CD14-positive monocyte (primary cell): Measurements from ENCODE around the gene RAB20. TPM values are rescaled to one million over a fixed set of nuclear protein-coding genes. Genes with fewer than 3 reads are reported as not detected.
"Not testable (repeated sequence)": the region's sequence is repeated elsewhere in the genome, so short reads cannot be mapped to it uniquely, and the experiment has no call there.

ENCODE experiments used
- DNase-seq, 3 donors: peaks; one replicate each; pipeline ENCODE4 v3.0.0-alpha.2; 2011 to 2022
- H2AFZ ChIP-seq: 2 replicates; pipeline ENCODE4 v1.6.0; 2012; ENCODE audit warnings: mild to moderate bottlenecking, low read depth, low read length, inconsistent platforms; ENCODE audit not compliant: insufficient read depth, poor library complexity, severe bottlenecking
- H3K27ac ChIP-seq, 2 donors: 1 replicate in 1 of 2; 2 replicates in 1 of 2; pipeline ENCODE4 v1.5.1; 2012 to 2013; ENCODE audit warnings: low read length in 2 of 2, control low read depth in 1 of 2, inconsistent platforms in 1 of 2, low read depth in 1 of 2, mild to moderate bottlenecking in 1 of 2
- H3K27me3 ChIP-seq, 2 donors: one replicate each; pipeline versions ENCODE4 v1.6.0 to v1.6.1; 2011 to 2013; ENCODE audit warnings: low read length in 2 of 2; ENCODE audit not compliant: control insufficient read depth in 2 of 2, insufficient read depth in 2 of 2
- H3K36me3 ChIP-seq, 2 donors: replicated peaks in 1 of 2; 1 replicate in 1 of 2; 2 replicates in 1 of 2; pipeline versions ENCODE4 v1.5.1 to v1.6.1; 2012 to 2013; ENCODE audit warnings: low read length in 2 of 2, control low read depth in 1 of 2, inconsistent platforms in 1 of 2, mild to moderate bottlenecking in 1 of 2; ENCODE audit not compliant: insufficient read depth in 2 of 2, control insufficient read depth in 1 of 2
- H3K4me1 ChIP-seq, 2 donors: 1 replicate in 1 of 2; 2 replicates in 1 of 2; pipeline versions ENCODE4 v1.5.1 to v1.6.1; 2012 to 2013; ENCODE audit warnings: low read length in 2 of 2, control low read depth in 1 of 2, inconsistent platforms in 1 of 2, mild to moderate bottlenecking in 1 of 2, moderate library complexity in 1 of 2; ENCODE audit not compliant: insufficient read depth in 2 of 2, control insufficient read depth in 1 of 2
- H3K4me2 ChIP-seq: replicated peaks from 2 replicates; pipeline ENCODE3; 2012; ENCODE audit warnings: low read length, moderate library complexity, mild to moderate bottlenecking; ENCODE audit not compliant: poor library complexity, severe bottlenecking; ENCODE audit errors: extremely low read depth
- H3K4me3 ChIP-seq, 3 experiments: fragments of 200-600 bp in 1 of 3; sonication (generic) in 1 of 3; replicated peaks in 1 of 3; 1 replicate in 2 of 3; 2 replicates in 1 of 3; pipeline ENCODE4 v1.5.1; 2011 to 2013; ENCODE audit warnings: low read length in 3 of 3, mild to moderate bottlenecking in 3 of 3, control low read depth in 2 of 3, low read depth in 2 of 3, inconsistent platforms in 1 of 3, moderate library complexity in 1 of 3
- H3K79me2 ChIP-seq: 2 replicates; pipeline ENCODE4 v1.6.0; 2012; ENCODE audit warnings: mild to moderate bottlenecking, control low read depth, inconsistent platforms, low read length, moderate library complexity; ENCODE audit not compliant: insufficient read depth
- H3K9ac ChIP-seq: 2 replicates; pipeline ENCODE4 v1.6.0; 2017; ENCODE audit warnings: low read length, mild to moderate bottlenecking; ENCODE audit not compliant: insufficient read depth, poor library complexity, severe bottlenecking
- H3K9me3 ChIP-seq, 2 donors: replicated peaks in 1 of 2; 1 replicate in 1 of 2; 2 replicates in 1 of 2; pipeline versions ENCODE4 v1.5.1 to v1.6.1; 2012 to 2013; ENCODE audit warnings: low read length in 2 of 2, control low read depth in 1 of 2; ENCODE audit not compliant: control insufficient read depth in 1 of 2, insufficient read depth in 1 of 2
- H4K20me1 ChIP-seq: 2 replicates; pipeline ENCODE4 v1.6.0; 2012; ENCODE audit warnings: mild to moderate bottlenecking, low read length, control low read depth, moderate library complexity; ENCODE audit not compliant: insufficient read depth
- H3K27ac Mint-ChIP-seq, 7 donors: one replicate each; pipeline ENCODE4 v1.8.0; 2020; ENCODE audit warnings: mild to moderate bottlenecking in 7 of 7, mixed read lengths in 7 of 7, moderate library complexity in 6 of 7, inconsistent platforms in 2 of 7
- H3K27me3 Mint-ChIP-seq, 3 donors: one replicate each; pipeline ENCODE4 v1.8.0; 2021 to 2022; ENCODE audit warnings: low read depth in 3 of 3, mild to moderate bottlenecking in 3 of 3, mixed read lengths in 3 of 3, moderate library complexity in 3 of 3, inconsistent platforms in 1 of 3
- H3K36me3 Mint-ChIP-seq, 2 donors: one replicate each; pipeline ENCODE4 v1.8.0; 2020; ENCODE audit warnings: mixed read lengths in 2 of 2, inconsistent platforms in 1 of 2, mild to moderate bottlenecking in 1 of 2
- H3K4me1 Mint-ChIP-seq: one replicate; pipeline ENCODE4 v1.8.0; 2020; ENCODE audit warnings: mild to moderate bottlenecking, mixed read lengths
- H3K4me3 Mint-ChIP-seq, 2 donors: one replicate each; pipeline ENCODE4 v1.8.0; 2020; ENCODE audit warnings: mild to moderate bottlenecking in 2 of 2, mixed read lengths in 2 of 2, moderate library complexity in 1 of 2
- H3K9me3 Mint-ChIP-seq, 7 donors: one replicate each; pipeline ENCODE4 v1.8.0; 2020 to 2022; ENCODE audit warnings: mixed read lengths in 7 of 7, mild to moderate bottlenecking in 6 of 7, moderate library complexity in 6 of 7, inconsistent platforms in 2 of 7
- WGBS: methylation state at CpG from one replicate; pipeline ENCODE4 v1.1.5; 2013; ENCODE audit warnings: missing lambda C conversion rate; ENCODE audit not compliant: insufficient coverage; 5-methylcytosine and 5-hydroxymethylcytosine counted together
- intact Hi-C, 2 donors: fragments of 100-400 bp; cut with micrococcal nuclease; formaldehyde crosslinking; loops; one replicate each; pipeline versions ENCODE4 v1.15.0 to v1.15.1; 2023
- polyA plus RNA-seq, 3 donors: library from polyadenylated mRNA; depleted of rRNA in 1 of 3; unstranded in 2 of 3; stranded (reverse) in 1 of 3; fragments of 300-500 nt in 2 of 3; fragments of >200 nt in 1 of 3; fragmentation: Illumina TruSeq in 2 of 3; gene quantifications; 1 replicate in 2 of 3; 2 replicates in 1 of 3; pipeline ENCODE4 v1.2.3, GENCODE V29; 2012 to 2021
- TF ChIP-seq, protein P1 (sequence below): fragments of 200-600 bp; IDR thresholded peaks from one replicate; pipeline ENCODE4 v1.8.0; 2022; ENCODE audit warnings: antibody characterized with exemption, mild to moderate bottlenecking

Gene RAB20
- polyA plus RNA-seq, 3 donors = 37.8 to 77.5 (median 43.1) TPM

DNA sequence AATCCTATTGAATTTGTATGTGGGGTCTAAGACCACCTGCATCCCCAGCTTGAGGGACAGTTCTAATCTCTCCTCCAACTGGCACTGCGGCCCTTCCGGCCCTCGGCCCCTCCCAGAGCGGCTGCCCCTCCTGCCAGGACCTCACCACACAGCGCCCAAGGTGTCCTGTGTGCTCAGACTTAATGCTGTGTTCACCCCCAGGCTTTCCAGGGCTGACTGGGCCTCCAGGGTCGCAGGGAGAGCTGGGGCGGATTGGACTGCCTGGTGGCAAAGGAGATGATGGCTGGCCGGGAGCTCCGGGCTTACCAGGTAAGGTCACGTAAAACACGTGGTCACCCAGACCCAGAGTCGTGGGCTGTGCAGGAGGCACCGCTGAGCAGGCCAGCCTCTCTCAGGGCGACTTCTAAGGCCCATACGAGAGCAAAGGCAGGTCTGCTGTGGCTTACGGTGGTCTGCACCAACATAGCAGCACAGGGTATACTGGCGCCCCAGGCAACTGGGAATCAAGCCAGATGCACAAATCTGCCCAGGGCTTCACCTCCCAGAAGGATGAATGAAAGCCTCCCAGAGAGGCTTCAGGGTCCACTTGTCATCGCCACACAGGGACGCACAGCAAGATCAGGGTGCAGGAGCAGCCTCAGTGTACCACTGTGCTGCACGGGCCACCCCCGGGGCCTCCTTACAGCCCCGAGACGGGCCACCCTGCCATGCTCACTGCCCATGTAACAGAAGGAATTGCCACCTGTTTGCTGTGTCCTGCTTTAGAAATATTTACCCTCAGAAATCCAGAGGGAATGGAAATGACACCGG lies 69.4 kb downstream of the RAB20 start:
- Histone ChIP-seq H3K4me3 (no peak overlapping the region), H3K4me2 (no peak overlapping the region), H3K9me3 (no peaks in the 10 kb centered on the region), H2AFZ (no peak overlapping the region), H3K79me2 (no peaks in the 10 kb centered on the region), H3K9ac (no peak overlapping the region), H3K27ac (no peak overlapping the region), H3K36me3 (no peaks in the 10 kb centered on the region), H3K4me1 (no peaks in the 10 kb centered on the region), H3K27me3 (no peaks in the 10 kb centered on the region), H4K20me1 (no peaks in the 10 kb centered on the region)
- no peaks in the 10 kb centered on the region for H3K36me3 Mint-ChIP-seq
- peaks cover 0 to 2% (median 0%) of the 10 kb centered on the region in 3 donors for H3K27me3 Mint-ChIP-seq
- H3K4me1 Mint-ChIP-seq = no peaks in the 10 kb centered on the region
- DNase-seq = no peak
- intact Hi-C loops = no loop called here
- no peak overlapping the region for H3K4me3 Mint-ChIP-seq
- H3K27ac Mint-ChIP-seq = no peak overlapping the region
- 98% methylated on average over 23 of the region's 24 CpGs for WGBS
- TF ChIP-seq, protein P1, sequence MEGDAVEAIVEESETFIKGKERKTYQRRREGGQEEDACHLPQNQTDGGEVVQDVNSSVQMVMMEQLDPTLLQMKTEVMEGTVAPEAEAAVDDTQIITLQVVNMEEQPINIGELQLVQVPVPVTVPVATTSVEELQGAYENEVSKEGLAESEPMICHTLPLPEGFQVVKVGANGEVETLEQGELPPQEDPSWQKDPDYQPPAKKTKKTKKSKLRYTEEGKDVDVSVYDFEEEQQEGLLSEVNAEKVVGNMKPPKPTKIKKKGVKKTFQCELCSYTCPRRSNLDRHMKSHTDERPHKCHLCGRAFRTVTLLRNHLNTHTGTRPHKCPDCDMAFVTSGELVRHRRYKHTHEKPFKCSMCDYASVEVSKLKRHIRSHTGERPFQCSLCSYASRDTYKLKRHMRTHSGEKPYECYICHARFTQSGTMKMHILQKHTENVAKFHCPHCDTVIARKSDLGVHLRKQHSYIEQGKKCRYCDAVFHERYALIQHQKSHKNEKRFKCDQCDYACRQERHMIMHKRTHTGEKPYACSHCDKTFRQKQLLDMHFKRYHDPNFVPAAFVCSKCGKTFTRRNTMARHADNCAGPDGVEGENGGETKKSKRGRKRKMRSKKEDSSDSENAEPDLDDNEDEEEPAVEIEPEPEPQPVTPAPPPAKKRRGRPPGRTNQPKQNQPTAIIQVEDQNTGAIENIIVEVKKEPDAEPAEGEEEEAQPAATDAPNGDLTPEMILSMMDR = no peak
- peaks cover 0 to 2% (median 0%) of the 10 kb centered on the region in 7 donors for H3K9me3 Mint-ChIP-seq

DNA sequence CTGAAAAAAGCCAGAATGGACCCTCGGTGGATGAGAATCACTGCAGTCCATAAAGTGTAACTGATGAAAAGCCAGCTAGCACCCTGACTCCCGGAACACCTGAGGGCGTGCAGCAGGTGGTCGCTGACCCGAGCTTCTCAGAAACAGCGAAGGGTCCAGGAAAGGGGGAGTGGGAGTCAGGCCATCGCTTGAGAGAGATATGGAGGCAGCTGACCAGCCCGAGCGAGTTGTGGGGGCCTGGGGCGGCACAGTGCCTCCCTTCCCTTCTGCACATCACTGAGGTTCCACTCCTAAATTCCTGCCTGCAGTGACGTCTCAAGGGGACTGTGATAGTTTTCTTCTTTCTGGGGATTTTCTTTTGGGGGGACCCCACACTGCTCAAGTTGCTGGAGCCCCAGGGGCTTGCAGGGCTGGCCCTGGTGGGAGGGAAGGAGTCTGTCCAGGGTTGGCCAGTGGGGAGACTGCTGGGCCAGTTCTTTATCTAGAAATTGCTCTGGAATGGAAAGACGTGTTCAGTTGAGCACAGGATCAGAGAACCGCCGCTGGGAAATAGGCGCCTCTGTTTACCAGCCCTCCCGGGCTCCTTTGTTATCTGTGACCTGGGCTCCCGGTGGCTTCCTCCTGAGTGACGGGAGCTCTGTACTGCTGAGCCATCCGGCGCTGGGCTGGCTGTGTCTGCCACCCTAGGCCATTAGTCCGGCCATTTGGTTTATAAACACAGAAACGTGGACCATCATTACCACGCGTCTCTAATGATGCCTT lies 71.3 kb downstream of the RAB20 start:
- Mint-ChIP-seq H3K27me3 (peaks cover 0 to 3% (median 0%) of the 10 kb centered on the region in 3 donors), H3K9me3 (no peaks in the 10 kb centered on the region), H3K4me3 (peak overlapping the region in 1 of 2 donors; percentile 37), H3K4me1 (no peaks in the 10 kb centered on the region), H3K36me3 (no peaks in the 10 kb centered on the region), H3K27ac (no peak overlapping the region)
- intact Hi-C loops = no loop called here
- Histone ChIP-seq H3K9me3 (no peaks in the 10 kb centered on the region), H2AFZ (no peak overlapping the region), H3K27me3 (no peaks in the 10 kb centered on the region), H4K20me1 (no peaks in the 10 kb centered on the region), H3K79me2 (no peaks in the 10 kb centered on the region), H3K4me3 (no peak overlapping the region), H3K4me2 (no peak overlapping the region), H3K4me1 (no peaks in the 10 kb centered on the region), H3K9ac (no peak overlapping the region), H3K36me3 (no peaks in the 10 kb centered on the region), H3K27ac (no peak overlapping the region)
- WGBS = 92% methylated on average over 16 of the region's 24 CpGs
- DNase-seq = no peak
- TF ChIP-seq, protein P1 = no peak

DNA sequence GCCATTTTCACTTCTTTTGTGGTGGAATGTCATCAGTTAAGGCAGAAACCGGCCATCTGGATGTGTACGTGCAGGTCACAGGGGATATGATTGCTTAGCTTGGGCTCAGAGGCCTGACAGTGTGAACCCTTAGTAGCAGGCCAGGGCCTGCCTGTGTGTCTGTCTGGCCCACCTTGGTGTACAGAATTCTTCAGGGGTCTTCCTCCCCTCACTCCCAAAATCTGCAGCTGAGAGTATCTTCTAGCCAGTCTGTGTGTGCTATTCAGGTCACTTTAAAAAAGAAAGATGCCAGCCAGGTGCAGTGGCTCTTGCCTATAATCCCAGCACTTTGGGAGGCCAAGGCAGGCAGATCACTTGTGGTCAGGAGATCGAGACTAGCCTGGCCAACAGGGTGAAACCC lies 74.6 kb downstream of the RAB20 start:
- H3K4me2 ChIP-seq, H3K79me2 ChIP-seq, H3K27me3 Mint-ChIP-seq, H3K27me3 ChIP-seq, intact Hi-C loops, H2AFZ ChIP-seq, H3K27ac ChIP-seq, DNase-seq, H3K36me3 Mint-ChIP-seq, H3K4me1 Mint-ChIP-seq, H3K36me3 ChIP-seq, H3K9me3 Mint-ChIP-seq, H3K9ac ChIP-seq, H3K4me1 ChIP-seq, H3K4me3 ChIP-seq, H3K27ac Mint-ChIP-seq, H3K4me3 Mint-ChIP-seq, H4K20me1 ChIP-seq, H3K9me3 ChIP-seq: not testable (repeated sequence)
- 63% methylated on average over 3 of the region's 3 CpGs for WGBS
